IMR-90 (cell line): ENCODE data around the gene NPBWR2. TPM values are rescaled to one million over a fixed set of nuclear protein-coding genes. Genes with fewer than 3 reads are reported as not detected.

Source experiments
- ATAC-seq: fragments of 200-7000 bp; cut with Tn5 transposase; 2 replicates; pipeline ENCODE4 v1.9.1; 2020; ENCODE audit warnings: low read depth, mild to moderate bottlenecking, moderate library complexity
- BruUV-seq: library from RNA; stranded (reverse); fragments of 400-500 nt; replicated peaks from 2 replicates; lab custom pipeline; 2021; lab: Mats Ljungman, UMichigan
- CTCF ChIA-PET: fragments of 300-600 bp; formaldehyde crosslinking; extraction: SDS; loops from one replicate; lab custom pipeline; 2021; ENCODE audit warnings: antibody characterized with exemption; lab: Yijun Ruan, JAX
- POLR2A ChIA-PET: fragments of 300-600 bp; sonication (Branson Sonifier 250); formaldehyde crosslinking; loops from one replicate; lab custom pipeline; 2022; ENCODE audit warnings: antibody characterized with exemption; ENCODE audit not compliant: unreplicated experiment; lab: Charles Lee
- DNase-seq: peaks from one replicate; pipeline ENCODE4 v3.0.0; 2013
- H2AFZ ChIP-seq: replicated peaks from 2 replicates; pipeline ENCODE3; 2013; ENCODE audit warnings: low read length, mild to moderate bottlenecking; ENCODE audit not compliant: poor library complexity
- H2AK5ac ChIP-seq: 2 replicates; pipeline ENCODE4 v1.6.1; 2013; ENCODE audit warnings: low read depth, low read length, inconsistent platforms
- H2AK9ac ChIP-seq: replicated peaks from 2 replicates; pipeline ENCODE3; 2013; ENCODE audit warnings: mild to moderate bottlenecking, low read depth, low read length, moderate library complexity; ENCODE audit not compliant: poor library complexity
- H2BK120ac ChIP-seq: 2 replicates; pipeline ENCODE4 v1.6.1; 2013; ENCODE audit warnings: low read depth, low read length, inconsistent platforms
- H2BK15ac ChIP-seq: 3 replicates; pipeline ENCODE4 v1.6.1; 2013; ENCODE audit warnings: low read depth, low read length, inconsistent platforms
- H2BK20ac ChIP-seq: 2 replicates; pipeline ENCODE4 v1.6.1; 2013; ENCODE audit warnings: low read depth, mild to moderate bottlenecking, inconsistent platforms, low read length, moderate library complexity
- H2BK5ac ChIP-seq: 2 replicates; pipeline ENCODE4 v1.6.1; 2013; ENCODE audit warnings: mild to moderate bottlenecking, low read depth, low read length, inconsistent platforms; ENCODE audit not compliant: poor library complexity, severe bottlenecking
- H3K14ac ChIP-seq: replicated peaks from 2 replicates; pipeline ENCODE4 v1.6.1; 2013; ENCODE audit warnings: low read depth, low read length, inconsistent platforms
- H3K18ac ChIP-seq: 2 replicates; pipeline ENCODE4 v1.6.1; 2013; ENCODE audit warnings: low read depth, low read length, control low read depth
- H3K23ac ChIP-seq: 2 replicates; pipeline ENCODE4 v1.6.1; 2013; ENCODE audit warnings: low read depth, low read length, inconsistent platforms
- H3K27ac ChIP-seq: 2 replicates; pipeline ENCODE4 v1.5.1; 2013; ENCODE audit warnings: mild to moderate bottlenecking, control low read depth, low read length; ENCODE audit not compliant: insufficient read depth
- H3K27me3 ChIP-seq: 2 replicates; pipeline ENCODE4 v1.6.1; 2013; ENCODE audit warnings: low read length; ENCODE audit not compliant: control insufficient read depth, insufficient read depth
- H3K36me3 ChIP-seq: 2 replicates; pipeline ENCODE4 v1.6.1; 2013; ENCODE audit warnings: low read length, mixed read lengths; ENCODE audit not compliant: control insufficient read depth, insufficient read depth
- H3K4ac ChIP-seq: 2 replicates; pipeline ENCODE4 v1.6.1; 2013; ENCODE audit warnings: low read depth, low read length, inconsistent platforms
- H3K4me1 ChIP-seq: 2 replicates; pipeline ENCODE4 v1.6.1; 2013; ENCODE audit warnings: low read length, mixed read lengths; ENCODE audit not compliant: control insufficient read depth, insufficient read depth
- H3K4me2 ChIP-seq: 2 replicates; pipeline ENCODE4 v1.6.1; 2013; ENCODE audit warnings: low read depth, mild to moderate bottlenecking, control low read depth, low read length, moderate library complexity
- H3K4me3 ChIP-seq: 2 replicates; pipeline ENCODE4 v1.5.1; 2013; ENCODE audit warnings: low read depth, mild to moderate bottlenecking, control low read depth, low read length, moderate library complexity; ENCODE audit not compliant: insufficient read depth
- H3K56ac ChIP-seq: 2 replicates; pipeline ENCODE4 v1.6.1; 2013; ENCODE audit warnings: low read length, inconsistent platforms; ENCODE audit not compliant: insufficient read depth; ENCODE audit errors: extremely low read depth
- H3K79me1 ChIP-seq, 2 experiments: 2 replicates each; pipeline ENCODE4 v1.6.1; 2013; ENCODE audit warnings: low read length in 2 of 2, inconsistent platforms in 1 of 2, low read depth in 1 of 2
- H3K9ac ChIP-seq: 2 replicates; pipeline ENCODE4 v1.6.1; 2013; ENCODE audit warnings: low read depth, low read length, control low read depth
- H3K9me1 ChIP-seq: 2 replicates; pipeline ENCODE4 v1.6.1; 2013; ENCODE audit warnings: low read length, inconsistent platforms; ENCODE audit not compliant: insufficient read depth
- H3K9me3 ChIP-seq: 2 replicates; pipeline ENCODE4 v1.6.1; 2013; ENCODE audit warnings: low read length; ENCODE audit not compliant: control insufficient read depth, insufficient read depth
- H4K20me1 ChIP-seq: 2 replicates; pipeline ENCODE4 v1.6.1; 2013; ENCODE audit warnings: low read length, inconsistent platforms; ENCODE audit not compliant: insufficient read depth
- H4K5ac ChIP-seq: 2 replicates; pipeline ENCODE4 v1.6.1; 2013; ENCODE audit warnings: mild to moderate bottlenecking, low read depth, low read length, control low read depth
- H4K8ac ChIP-seq, 2 experiments: 2 replicates each; pipeline ENCODE4 v1.6.1; 2013; ENCODE audit warnings: low read depth in 2 of 2, low read length in 2 of 2, control low read depth in 1 of 2, inconsistent platforms in 1 of 2
- H4K91ac ChIP-seq: 2 replicates; pipeline ENCODE4 v1.6.1; 2013; ENCODE audit warnings: low read depth, low read length, inconsistent platforms; ENCODE audit not compliant: insufficient read depth
- BHLHE40 ChIP-seq: fragments of 150-350 bp; IDR thresholded peaks from 2 replicates; pipeline ENCODE4 v1.6.1; 2016; ENCODE audit warnings: mild to moderate bottlenecking, low read depth, low read length
- CEBPB ChIP-seq: IDR thresholded peaks from 2 replicates; pipeline ENCODE4 v1.6.1; 2012; ENCODE audit warnings: low read depth, low read length, improper control_type of control experiment
- FOS ChIP-seq: fragments of 150-350 bp; IDR thresholded peaks from 2 replicates; pipeline ENCODE4 v1.6.1; 2016; ENCODE audit warnings: low read depth, low read length
- MAFK ChIP-seq: IDR thresholded peaks from 2 replicates; pipeline ENCODE4 v1.6.1; 2012; ENCODE audit warnings: low read depth, low read length, improper control_type of control experiment
- RAD21 ChIP-seq: IDR thresholded peaks from 2 replicates; pipeline ENCODE4 v1.6.1; 2012; ENCODE audit warnings: low read length, improper control_type of control experiment
- SMC3 ChIP-seq: fragments of 150-350 bp; IDR thresholded peaks from 2 replicates; pipeline ENCODE4 v1.6.1; 2016; ENCODE audit warnings: low read depth, mild to moderate bottlenecking, antibody characterized with exemption, low read length, moderate library complexity
- WGBS, 2 experiments: methylation state at CpG; one replicate each; pipeline versions ENCODE4 v1.1.5 to v1.1.7; 2013; ENCODE audit warnings: missing lambda C conversion rate in 2 of 2; ENCODE audit not compliant: insufficient read length in 1 of 2; ENCODE audit errors: extremely low coverage in 2 of 2; 5-methylcytosine and 5-hydroxymethylcytosine counted together
- dilution Hi-C: fragments of 300-500 bp; cut with HindIII; formaldehyde crosslinking; loops from one replicate; pipeline ENCODE4 v1.14.3; 2018; ENCODE audit warnings: low sequenced_read_pairs; ENCODE audit not compliant: unreplicated experiment
- in situ Hi-C: fragments of 300-500 bp; cut with MboI; formaldehyde crosslinking; loops from 3 replicates; pipeline ENCODE4 v1.14.3; 2019; ENCODE audit warnings: low sequenced_read_pairs, inconsistent platforms, mixed read lengths
- intact Hi-C: fragments of 100-400 bp; cut with micrococcal nuclease; formaldehyde crosslinking; loops from 2 replicates; pipeline ENCODE4 v1.10.0; 2022
- polyA plus RNA-seq, 3 experiments: library from polyadenylated mRNA; depleted of rRNA; stranded (reverse); fragments of >200 nt; gene quantifications; 2 replicates each; pipeline ENCODE4 v1.2.3, GENCODE V29; 2012; ENCODE audit warnings: low replicate concordance in 1 of 3
- total RNA-seq: library from RNA; depleted of rRNA; stranded (reverse); fragments of >200 nt; gene quantifications from 2 replicates; pipeline ENCODE4 v1.2.3, GENCODE V29; 2012
- TF ChIP-seq, protein P1 (sequence below): fragments of 150-350 bp; IDR thresholded peaks from 2 replicates; pipeline ENCODE4 v1.6.1; 2017; ENCODE audit warnings: mild to moderate bottlenecking, antibody characterized with exemption, low read length, low read depth

The NPBWR2 gene
- total and polyA plus RNA-seq, 2 of the 4 experiments (the other 2 are of a cell fraction), result not detected

GRCh38 chr20:64083804-64084684 is 23.3 kb downstream of the NPBWR2 start, which contains the start of gene LKAAEAR1:
Gene LKAAEAR1, minus strand, starts transcription at chr20:64084398. Its CDS starts 179 bp downstream, at chr20:64084219.
- Histone ChIP-seq H3K27me3 (peaks cover 54% of the 10 kb centered on the region), H3K4me3 (peak within 1 kb of the TSS; percentile 63), H2BK20ac (no peak within 1 kb of the TSS), H3K27ac (no peak within 1 kb of the TSS), H2AK5ac (no peak within 1 kb of the TSS), H3K4me1 (peaks cover 7% of the 10 kb centered on the region), H4K8ac (no peak within 1 kb of the TSS), H4K5ac (no peak within 1 kb of the TSS), H3K14ac (no peak within 1 kb of the TSS), H4K20me1 (peaks cover 15% of the 10 kb centered on the region), H3K9me3 (peaks cover 8% of the 10 kb centered on the region; the same call in 1 of the 2 replicates), H2AFZ (peak within 1 kb of the TSS; percentile 95), H3K18ac (no peak within 1 kb of the TSS), H2BK120ac (no peak within 1 kb of the TSS), H3K23ac (no peak within 1 kb of the TSS), H3K4ac (no peak within 1 kb of the TSS), H3K4me2 (peak within 1 kb of the TSS; percentile 81), H2AK9ac (no peak within 1 kb of the TSS), H3K9me1 (no peaks in the 10 kb centered on the region), H3K79me1 (peaks cover 0 to 1% of the 10 kb centered on the region in 2 experiments; a peak in 2 of 4 replicates), H3K9ac (no peak within 1 kb of the TSS; the same call in 1 of the 2 replicates), H2BK15ac (no peak within 1 kb of the TSS), H4K91ac (no peak within 1 kb of the TSS), H3K36me3 (no peaks in the 10 kb centered on the region), H2BK5ac (no peak within 1 kb of the TSS), H3K56ac (no peak within 1 kb of the TSS)
- TF ChIP-seq RAD21, result no peak
- no peak for TF ChIP-seq FOS
- TF ChIP-seq SMC3, result no peak
- TF ChIP-seq, protein P1, sequence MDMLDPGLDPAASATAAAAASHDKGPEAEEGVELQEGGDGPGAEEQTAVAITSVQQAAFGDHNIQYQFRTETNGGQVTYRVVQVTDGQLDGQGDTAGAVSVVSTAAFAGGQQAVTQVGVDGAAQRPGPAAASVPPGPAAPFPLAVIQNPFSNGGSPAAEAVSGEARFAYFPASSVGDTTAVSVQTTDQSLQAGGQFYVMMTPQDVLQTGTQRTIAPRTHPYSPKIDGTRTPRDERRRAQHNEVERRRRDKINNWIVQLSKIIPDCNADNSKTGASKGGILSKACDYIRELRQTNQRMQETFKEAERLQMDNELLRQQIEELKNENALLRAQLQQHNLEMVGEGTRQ, result no peak
- TF ChIP-seq MAFK, result no peak
- no peak for TF ChIP-seq CEBPB
- TF ChIP-seq BHLHE40, result no peak
- ATAC-seq (no peak), DNase-seq (no peak)
- no TSS peak for BruUV-seq
- ChIA-PET POLR2A (no interaction called here), CTCF (interaction anchor here (0.6 to 1.3 kb wide), 5 partner anchors 25 to 177 kb away, joined by 3 to 6 read pairs (median 4); no protein-coding TSS in a partner anchor)
- 1% methylated on average over 36 of the region's 86 CpGs; no CpG with 5 or more reads in 1 of the 2 experiments for WGBS, 2 experiments
- intact Hi-C loops (loop anchor here (1.0 kb wide), 1 partner anchor 36 kb away; no protein-coding TSS in a partner anchor), in situ Hi-C loops (no loop called here), dilution Hi-C loops (no loop called here)
